ENCODE measurements around the gene MND1. TPM values are rescaled to one million over a fixed set of nuclear protein-coding genes. Genes with fewer than 3 reads are reported as not detected.

The MND1 gene
- total and polyA plus RNA-seq, 12 donors = 0.20 to 1.7 (median 0.34) TPM; not detected in 6

DNA sequence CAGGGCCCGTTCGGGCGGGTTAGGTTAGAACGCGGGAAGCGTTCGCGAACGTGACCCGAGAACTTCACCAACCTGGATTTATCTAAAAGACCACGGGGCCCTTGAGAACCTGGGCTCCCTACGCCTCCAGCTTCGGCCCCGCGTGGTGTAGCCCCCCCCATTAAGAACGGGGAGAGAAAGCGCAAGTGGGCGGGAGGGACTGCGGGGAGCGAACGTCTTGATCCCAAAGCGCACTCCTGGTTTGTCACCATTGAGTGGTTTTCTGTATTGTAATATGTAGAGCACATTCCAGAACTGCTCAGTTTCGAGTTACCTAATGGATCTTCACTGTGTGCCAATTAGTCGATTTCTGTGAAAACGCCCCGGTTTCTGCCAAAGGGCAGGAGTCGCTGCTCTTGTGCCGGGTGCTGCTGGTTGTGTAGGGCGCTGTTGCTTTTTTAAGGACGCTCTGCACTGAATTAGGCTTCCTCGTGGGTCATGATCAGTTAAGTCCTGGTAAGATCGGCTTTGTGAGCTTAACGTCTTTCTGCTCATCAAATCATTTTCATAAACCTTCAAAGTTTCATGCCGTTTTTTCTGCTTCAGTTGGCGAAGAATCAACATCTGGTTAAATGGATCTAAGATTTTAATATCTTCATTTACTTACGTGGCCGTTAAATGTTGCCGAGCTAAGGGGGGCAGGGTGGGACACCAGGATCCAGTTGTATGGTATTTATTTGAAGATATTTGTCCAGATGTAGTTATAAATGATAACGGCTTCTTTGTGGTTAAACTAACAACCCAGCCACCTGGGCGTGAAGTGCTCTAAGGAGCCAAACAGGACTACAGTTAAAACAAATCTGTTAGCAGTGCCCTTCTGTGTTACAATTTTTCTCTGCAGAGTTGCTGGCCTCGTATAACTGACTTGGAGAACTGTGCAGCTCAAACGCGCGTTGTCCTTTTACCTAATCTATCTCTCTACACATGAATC, 809 bp downstream of the MND1 start:
- Histone ChIP-seq H3K4me1 (peaks cover 2 to 32% (median 17%) of the 10 kb centered on the region in 9 donors), H3K27me3 (no peaks in the 10 kb centered on the region), H3K27ac (peak overlapping the region in 1 of 10 donors; percentile 64), H3K9me3 (no peaks in the 10 kb centered on the region), H3K36me3 (no peaks in the 10 kb centered on the region), H3K4me3 (peak overlapping the region; percentile 66 to 91 (median 81))
- peak; percentile 18 to 20 for DNase-seq
- TF ChIP-seq, protein P1, sequence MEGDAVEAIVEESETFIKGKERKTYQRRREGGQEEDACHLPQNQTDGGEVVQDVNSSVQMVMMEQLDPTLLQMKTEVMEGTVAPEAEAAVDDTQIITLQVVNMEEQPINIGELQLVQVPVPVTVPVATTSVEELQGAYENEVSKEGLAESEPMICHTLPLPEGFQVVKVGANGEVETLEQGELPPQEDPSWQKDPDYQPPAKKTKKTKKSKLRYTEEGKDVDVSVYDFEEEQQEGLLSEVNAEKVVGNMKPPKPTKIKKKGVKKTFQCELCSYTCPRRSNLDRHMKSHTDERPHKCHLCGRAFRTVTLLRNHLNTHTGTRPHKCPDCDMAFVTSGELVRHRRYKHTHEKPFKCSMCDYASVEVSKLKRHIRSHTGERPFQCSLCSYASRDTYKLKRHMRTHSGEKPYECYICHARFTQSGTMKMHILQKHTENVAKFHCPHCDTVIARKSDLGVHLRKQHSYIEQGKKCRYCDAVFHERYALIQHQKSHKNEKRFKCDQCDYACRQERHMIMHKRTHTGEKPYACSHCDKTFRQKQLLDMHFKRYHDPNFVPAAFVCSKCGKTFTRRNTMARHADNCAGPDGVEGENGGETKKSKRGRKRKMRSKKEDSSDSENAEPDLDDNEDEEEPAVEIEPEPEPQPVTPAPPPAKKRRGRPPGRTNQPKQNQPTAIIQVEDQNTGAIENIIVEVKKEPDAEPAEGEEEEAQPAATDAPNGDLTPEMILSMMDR (IDR thresholded peaks at IDR 0.05) = peak in 1 of 9 donors; percentile 9
- ATAC-seq = peak; percentile 30 to 61 (median 50)
- intact Hi-C loops (cut with DNase I) = loop anchor here in 9 of 10 donors (2.0 to 10.0 kb wide), 10 partner anchors 90 to 410 kb away; partner anchors contain the start of gene TMEM131L (in 5 of the 9)
- 2 to 3% methylated on average over 44 of the region's 44 CpGs for WGBS, 2 donors

DNA sequence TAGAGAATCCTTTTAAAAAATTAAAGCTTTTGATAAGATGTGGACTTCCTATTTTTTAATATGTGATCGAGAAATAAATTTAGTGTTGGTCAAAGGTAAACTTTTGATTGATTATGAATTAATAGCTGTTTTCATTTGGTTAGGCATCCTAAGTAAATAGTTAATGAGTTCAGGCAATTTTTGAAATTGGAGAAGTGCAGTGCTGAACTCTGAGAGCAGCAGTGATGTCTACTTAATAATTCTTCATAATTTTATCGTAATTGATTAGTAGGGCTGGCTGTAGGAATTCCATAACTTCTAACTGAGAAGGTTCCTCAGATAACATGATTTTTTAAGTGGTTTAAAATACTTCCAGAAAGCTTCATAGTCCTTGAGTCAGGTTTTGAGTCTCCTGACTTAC, 1.5 kb downstream of the MND1 start:
- intact Hi-C loops (cut with DNase I) = loop anchor here in 9 of 10 donors (2.0 to 10.0 kb wide), 9 partner anchors 33 to 409 kb away; partner anchors contain the start of gene TMEM131L (in 5 of the 9)
- no peaks in the 10 kb centered on the region for H3K36me3 ChIP-seq
- H3K9me3 ChIP-seq = no peaks in the 10 kb centered on the region
- 73 to 75% methylated on average over 2 of the region's 2 CpGs for WGBS, 2 donors
- no peaks in the 10 kb centered on the region for H3K27me3 ChIP-seq
- no peak overlapping the region for H3K27ac ChIP-seq
- H3K4me1 ChIP-seq = peaks cover 2 to 32% (median 17%) of the 10 kb centered on the region in 9 donors
- DNase-seq = no peak
- no peak for ATAC-seq
- TF ChIP-seq, protein P1 (IDR thresholded peaks at IDR 0.05) = no peak
- H3K4me3 ChIP-seq = peak overlapping the region in 5 of 10 donors; percentile 68 to 91 (median 82)

DNA sequence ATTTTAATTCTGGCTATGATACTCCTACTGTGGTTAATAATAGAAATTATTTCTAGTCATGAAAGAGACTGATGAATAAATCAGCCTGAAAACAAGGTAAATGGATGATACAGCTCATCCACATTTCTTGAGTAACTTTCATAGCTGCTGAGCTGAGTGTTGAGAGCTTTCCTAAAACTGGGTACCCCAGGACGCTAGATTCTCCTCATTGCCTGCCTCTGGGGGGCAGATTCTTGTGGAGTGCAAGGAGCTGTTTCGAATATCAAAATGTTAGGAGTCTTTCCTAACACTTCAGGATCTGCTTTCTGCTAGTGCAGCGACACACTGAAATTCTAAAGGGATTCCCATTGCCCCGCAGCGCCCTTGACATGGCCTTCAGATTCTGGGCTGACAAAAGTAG, 2.1 kb downstream of the MND1 start:
- ATAC-seq = no peak
- intact Hi-C loops (cut with DNase I) = loop anchor here in 9 of 10 donors (2.0 to 10.0 kb wide), 9 partner anchors 32 to 408 kb away; partner anchors contain the start of gene TMEM131L (in 5 of the 9)
- TF ChIP-seq, protein P1 (IDR thresholded peaks at IDR 0.05) = no peak
- H3K27ac ChIP-seq = no peak overlapping the region
- no peak overlapping the region for H3K4me3 ChIP-seq
- no peaks in the 10 kb centered on the region for H3K9me3 ChIP-seq
- no peak for DNase-seq
- H3K36me3 ChIP-seq = no peaks in the 10 kb centered on the region
- H3K4me1 ChIP-seq = peaks cover 2 to 29% (median 17%) of the 10 kb centered on the region in 9 donors
- H3K27me3 ChIP-seq = no peaks in the 10 kb centered on the region
- WGBS, 2 donors = 84 to 87% methylated on average over 5 of the region's 5 CpGs

DNA sequence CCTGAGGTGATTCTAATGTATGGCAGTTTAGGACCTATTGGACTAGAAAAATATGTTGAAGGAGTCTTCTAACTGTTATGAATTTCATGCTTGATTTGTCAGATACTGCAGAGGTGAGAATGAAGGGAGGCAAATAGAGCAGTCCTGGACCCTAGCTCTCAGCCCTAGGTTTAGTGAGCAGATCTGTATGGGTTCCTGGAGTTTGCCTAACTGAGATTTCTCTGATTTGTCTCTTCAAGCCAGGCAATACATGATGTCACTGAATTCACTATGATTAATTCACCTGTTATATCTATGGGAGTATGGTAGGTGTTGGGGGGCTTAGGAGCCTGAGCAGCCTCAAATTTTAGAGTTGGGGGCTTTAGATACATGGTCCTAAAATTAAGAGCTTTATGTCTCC, 2.6 kb downstream of the MND1 start:
- Histone ChIP-seq H3K9me3 (no peaks in the 10 kb centered on the region), H3K27me3 (no peaks in the 10 kb centered on the region), H3K36me3 (no peaks in the 10 kb centered on the region), H3K27ac (no peak overlapping the region), H3K4me3 (no peak overlapping the region), H3K4me1 (peaks cover 0 to 24% (median 14%) of the 10 kb centered on the region in 9 donors)
- intact Hi-C loops (cut with DNase I) = loop anchor here in 9 of 10 donors (2.0 to 10.0 kb wide), 9 partner anchors 32 to 408 kb away; partner anchors contain the start of gene TMEM131L (in 5 of the 9)
- no peak for DNase-seq
- TF ChIP-seq, protein P1 (IDR thresholded peaks at IDR 0.05) = no peak
- no peak for ATAC-seq

Measured in heart right ventricle (tissue), 16 donors.